HFF-Myc (cell line): ENCODE measurements around the gene KRTAP25-1.

ENCODE experiments used
- DNase-seq: peaks from one replicate; pipeline ENCODE4 v3.0.0-alpha.2; 2011; ENCODE audit warnings: low read depth; ENCODE audit errors: extremely low read depth
- H3K4me3 ChIP-seq: replicated peaks from 2 replicates; pipeline ENCODE4 v1.5.1; 2011; ENCODE audit warnings: low read depth, mild to moderate bottlenecking, control low read depth, low read length
- TF ChIP-seq, protein P1 (sequence below): IDR thresholded peaks from 2 replicates; pipeline ENCODE4 v1.5.1; 2012; ENCODE audit warnings: mild to moderate bottlenecking, low read depth, low read length, control low read depth; ENCODE audit errors: missing control alignments

Gene KRTAP25-1, protein sequence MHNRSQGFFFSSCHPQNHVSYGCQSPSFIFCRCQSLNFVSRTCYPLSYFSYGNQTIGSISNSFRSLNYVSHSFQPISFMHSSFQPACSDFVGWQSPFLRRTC

DNA sequence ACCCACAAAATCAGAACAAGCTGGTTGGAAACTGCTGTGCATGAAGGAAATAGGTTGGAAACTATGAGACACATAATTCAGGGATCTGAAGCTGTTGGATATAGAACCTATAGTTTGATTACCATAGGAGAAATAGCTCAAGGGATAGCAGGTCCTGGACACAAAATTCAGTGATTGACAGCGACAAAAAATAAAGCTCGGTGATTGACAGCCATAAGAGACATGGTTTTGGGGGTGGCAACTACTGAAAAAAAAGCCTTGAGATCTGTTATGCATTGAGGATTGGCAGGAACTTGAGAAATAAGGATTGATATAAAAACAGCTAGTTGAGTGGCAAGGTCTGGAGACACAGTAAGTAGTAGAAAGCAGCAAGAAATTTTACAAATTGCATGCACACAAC lies at the start of gene KRTAP25-1:
Gene KRTAP25-1 (minus strand): TSS at position 300 of the 400 bp plus-strand sequence. CDS start 24 bp downstream, at position 276.
- TF ChIP-seq, protein P1, sequence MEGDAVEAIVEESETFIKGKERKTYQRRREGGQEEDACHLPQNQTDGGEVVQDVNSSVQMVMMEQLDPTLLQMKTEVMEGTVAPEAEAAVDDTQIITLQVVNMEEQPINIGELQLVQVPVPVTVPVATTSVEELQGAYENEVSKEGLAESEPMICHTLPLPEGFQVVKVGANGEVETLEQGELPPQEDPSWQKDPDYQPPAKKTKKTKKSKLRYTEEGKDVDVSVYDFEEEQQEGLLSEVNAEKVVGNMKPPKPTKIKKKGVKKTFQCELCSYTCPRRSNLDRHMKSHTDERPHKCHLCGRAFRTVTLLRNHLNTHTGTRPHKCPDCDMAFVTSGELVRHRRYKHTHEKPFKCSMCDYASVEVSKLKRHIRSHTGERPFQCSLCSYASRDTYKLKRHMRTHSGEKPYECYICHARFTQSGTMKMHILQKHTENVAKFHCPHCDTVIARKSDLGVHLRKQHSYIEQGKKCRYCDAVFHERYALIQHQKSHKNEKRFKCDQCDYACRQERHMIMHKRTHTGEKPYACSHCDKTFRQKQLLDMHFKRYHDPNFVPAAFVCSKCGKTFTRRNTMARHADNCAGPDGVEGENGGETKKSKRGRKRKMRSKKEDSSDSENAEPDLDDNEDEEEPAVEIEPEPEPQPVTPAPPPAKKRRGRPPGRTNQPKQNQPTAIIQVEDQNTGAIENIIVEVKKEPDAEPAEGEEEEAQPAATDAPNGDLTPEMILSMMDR, result no peak
- no peak for DNase-seq
- no peak within 1 kb of the TSS for H3K4me3 ChIP-seq

- DNase-seq, result no peak
- H3K4me3 ChIP-seq, result no peak overlapping the region
- TF ChIP-seq, protein P1, result no peak
Measured at GRCh38 chr21:30338717-30339116, 49.4 kb upstream of the KRTAP25-1 start.

GRCh38 chr21:30337772-30338171 lies 48.5 kb upstream of the KRTAP25-1 start:
- no peak overlapping the region for H3K4me3 ChIP-seq
- no peak for DNase-seq
- TF ChIP-seq, protein P1, result no peak

DNA sequence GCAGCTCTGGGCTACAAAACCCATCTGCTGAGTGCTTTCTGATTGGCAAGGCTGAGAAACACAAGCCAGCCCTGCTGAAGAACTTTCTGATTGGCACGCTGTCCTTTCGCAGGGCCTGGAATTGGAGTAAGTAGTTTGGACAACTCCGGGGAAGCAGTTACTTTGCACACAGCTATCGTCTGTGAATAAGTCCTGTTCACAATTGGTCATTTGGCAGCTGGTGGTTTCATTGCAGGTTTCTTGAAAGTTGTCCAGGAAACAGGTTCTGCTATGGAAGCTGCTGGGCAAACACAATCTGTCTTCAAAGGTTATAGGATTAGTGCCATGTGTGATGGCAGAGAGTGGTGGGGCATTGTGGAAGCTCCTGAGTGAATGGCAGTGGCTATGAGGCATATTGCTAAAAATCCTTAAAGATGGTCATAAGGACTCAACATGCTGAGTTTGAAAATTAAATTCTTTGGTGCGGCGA lies 48.0 kb upstream of the KRTAP25-1 start, which contains the start of gene KRTAP27-1:
Gene KRTAP27-1 (minus strand): TSS at position 419 of the 469 bp plus-strand sequence. CDS start 26 bp downstream, at position 393.
- no peak for DNase-seq
- H3K4me3 ChIP-seq, result no peak within 1 kb of the TSS
- TF ChIP-seq, protein P1, result no peak

DNA sequence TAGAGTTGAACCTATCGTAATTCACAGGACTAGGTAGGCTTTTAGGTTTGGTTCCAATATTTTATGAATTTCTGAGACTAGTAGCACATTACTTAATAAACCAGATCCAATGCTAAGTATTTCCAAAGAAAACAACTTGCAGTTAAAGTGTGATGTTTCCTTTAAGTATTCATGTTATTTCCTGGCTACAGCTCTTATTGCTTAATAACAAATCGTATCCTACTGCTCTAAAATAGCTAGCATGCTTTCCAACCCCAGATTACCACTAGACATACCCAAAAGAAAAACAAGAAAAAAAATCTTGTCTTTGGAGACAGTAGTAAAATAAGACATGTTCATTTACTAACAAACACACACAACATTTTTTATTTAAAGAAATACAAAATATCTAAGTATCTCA lies 47.3 kb upstream of the KRTAP25-1 start:
- no peak overlapping the region for H3K4me3 ChIP-seq
- TF ChIP-seq, protein P1, result no peak
- no peak for DNase-seq

DNA sequence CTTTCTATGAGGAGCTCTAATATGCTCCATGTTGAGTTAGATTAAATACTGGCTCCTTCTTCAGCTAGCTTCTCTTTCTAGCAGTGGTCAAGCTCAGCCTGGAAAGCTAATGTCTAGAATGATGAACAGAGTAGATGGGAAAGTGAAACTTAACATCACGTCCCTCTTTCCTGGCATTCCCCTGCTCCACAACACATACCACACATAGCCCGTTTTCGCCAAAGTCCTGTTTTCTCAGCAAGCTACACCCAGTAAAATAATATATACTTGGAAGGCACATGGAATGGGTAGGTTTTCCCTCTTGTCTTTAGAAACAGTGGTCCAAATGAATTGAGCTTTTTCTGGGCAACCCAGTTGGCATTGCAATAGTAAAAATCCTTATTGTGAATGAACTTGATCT lies 44.4 kb upstream of the KRTAP25-1 start:
- no peak overlapping the region for H3K4me3 ChIP-seq
- DNase-seq, result no peak
- TF ChIP-seq, protein P1, result no peak

DNA sequence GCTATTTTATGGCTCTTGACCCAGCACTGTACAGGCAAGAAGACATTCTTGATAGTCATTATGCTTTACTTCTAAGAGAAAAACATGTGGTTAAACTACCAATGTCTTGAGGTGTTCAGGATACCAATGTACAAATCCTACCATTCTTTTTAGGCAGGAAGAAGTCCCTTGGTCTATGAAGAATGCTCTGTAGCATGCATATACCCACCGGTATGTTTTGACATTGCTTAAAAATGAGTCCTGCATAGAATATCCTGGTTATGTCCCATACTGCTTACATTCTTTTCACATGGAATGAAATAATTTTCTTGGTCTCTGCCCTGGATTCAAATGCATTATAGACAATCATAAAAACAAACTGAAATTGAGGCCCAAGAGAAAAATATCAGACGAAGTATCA lies 43.4 kb upstream of the KRTAP25-1 start:
- no peak for DNase-seq
- TF ChIP-seq, protein P1, result no peak
- H3K4me3 ChIP-seq, result no peak overlapping the region
